H1 (cell line): ENCODE results near the gene SLC2A4RG. TPM values are rescaled to one million over a fixed set of nuclear protein-coding genes. Genes with fewer than 3 reads are reported as not detected.

Experiments used
- CTCF ChIA-PET: fragments of 300-600 bp; sonication (Branson Sonifier 250); formaldehyde crosslinking; loops from one replicate; lab custom pipeline; 2021; ENCODE audit not compliant: partially characterized antibody; lab: Charles Lee
- POLR2A ChIA-PET: fragments of 300-600 bp; sonication (Branson Sonifier 250); formaldehyde crosslinking; loops from one replicate; lab custom pipeline; 2021; ENCODE audit warnings: inconsistent platforms; ENCODE audit not compliant: partially characterized antibody; lab: Charles Lee
- DNase-seq, 2 experiments: peaks; one replicate each; pipeline versions ENCODE4 v3.0.0 to v3.0.0-alpha.2; 2010 to 2022; ENCODE audit warnings: low spot score in 2 of 2, low read depth in 1 of 2, mixed read lengths in 1 of 2
- FAIRE-seq: peaks from 2 replicates; lab custom pipeline; 2011; peaks lifted over from hg19 to GRCh38; lab: Jason Lieb, UNC
- H2AFZ ChIP-seq: 2 replicates; pipeline ENCODE4 v1.8.1; 2012; ENCODE audit warnings: low read length, inconsistent platforms
- H2AK5ac ChIP-seq: 2 replicates; pipeline ENCODE4 v1.6.1; 2013; ENCODE audit warnings: low read depth, low read length
- H2BK120ac ChIP-seq: replicated peaks from 2 replicates; pipeline ENCODE3; 2013; ENCODE audit warnings: low read depth, low read length, inconsistent platforms
- H2BK12ac ChIP-seq: 2 replicates; pipeline ENCODE4 v1.6.1; 2013; ENCODE audit warnings: low read depth, low read length
- H2BK15ac ChIP-seq: 2 replicates; pipeline ENCODE4 v1.6.1; 2013; ENCODE audit warnings: low read length
- H2BK20ac ChIP-seq: 2 replicates; pipeline ENCODE4 v1.6.1; 2013; ENCODE audit warnings: low read length
- H2BK5ac ChIP-seq: 2 replicates; pipeline ENCODE4 v1.6.1; 2013; ENCODE audit warnings: low read depth, low read length
- H3K14ac ChIP-seq: 2 replicates; pipeline ENCODE4 v1.6.1; 2013; ENCODE audit warnings: inconsistent platforms; ENCODE audit not compliant: insufficient read length
- H3K18ac ChIP-seq: 2 replicates; pipeline ENCODE4 v1.6.1; 2013; ENCODE audit warnings: low read length; ENCODE audit errors: extremely low read depth
- H3K23ac ChIP-seq: 2 replicates; pipeline ENCODE4 v1.6.1; 2013; ENCODE audit warnings: inconsistent platforms; ENCODE audit not compliant: insufficient read length
- H3K23me2 ChIP-seq: 2 replicates; pipeline ENCODE4 v1.6.1; 2013; ENCODE audit warnings: low read depth, low read length
- H3K27ac ChIP-seq: 2 replicates; pipeline ENCODE4 v1.6.1; 2011; ENCODE audit warnings: low read depth, low read length, inconsistent platforms
- H3K27me3 ChIP-seq, 4 experiments: replicated peaks in 1 of 4; 1 replicate in 1 of 4; 2 replicates in 3 of 4; pipeline versions ENCODE4 v1.6.1 to v1.8.1; 2011 to 2013; ENCODE audit warnings: low read length in 3 of 4, mild to moderate bottlenecking in 3 of 4, inconsistent platforms in 2 of 4, mixed read lengths in 2 of 4, moderate library complexity in 1 of 4; ENCODE audit not compliant: control insufficient read depth in 3 of 4, insufficient read depth in 3 of 4; ENCODE audit errors: extremely low read depth in 1 of 4
- H3K36me3 ChIP-seq, 4 experiments: 2 replicates each; pipeline versions ENCODE4 v1.6.1 to v1.8.1; 2011 to 2013; ENCODE audit warnings: mild to moderate bottlenecking in 4 of 4, low read length in 3 of 4, moderate library complexity in 2 of 4, control low read depth in 1 of 4, inconsistent platforms in 1 of 4; ENCODE audit not compliant: insufficient read depth in 4 of 4, control insufficient read depth in 2 of 4
- H3K4ac ChIP-seq: replicated peaks from 2 replicates; pipeline ENCODE3; 2013; ENCODE audit warnings: low read length, low read depth, mixed read lengths, inconsistent platforms; ENCODE audit not compliant: insufficient read length
- H3K4me1 ChIP-seq, 4 experiments: replicated peaks in 1 of 4; 1 replicate in 1 of 4; 2 replicates in 3 of 4; pipeline versions ENCODE4 v1.6.1 to v1.8.1; 2011 to 2013; ENCODE audit warnings: low read length in 3 of 4, inconsistent platforms in 2 of 4, mixed read lengths in 1 of 4; ENCODE audit not compliant: insufficient read depth in 4 of 4, control insufficient read depth in 3 of 4
- H3K4me2 ChIP-seq, 2 experiments: 2 replicates each; pipeline versions ENCODE4 v1.6.1 to v1.8.1; 2011 to 2013; ENCODE audit warnings: low read depth in 2 of 2, low read length in 2 of 2, control low read depth in 1 of 2, inconsistent platforms in 1 of 2, mild to moderate bottlenecking in 1 of 2; ENCODE audit not compliant: insufficient read depth in 1 of 2
- H3K4me3 ChIP-seq, 4 experiments: fragments of 200-600, 300-600 bp in 1 of 4; sonication (generic), shearing (Covaris generic), sonication (Bioruptor Twin) in 1 of 4; 2 replicates each; pipeline versions ENCODE4 v1.5.1 to v1.8.1; 2011 to 2016; ENCODE audit warnings: low read length in 4 of 4, low read depth in 3 of 4, control low read depth in 2 of 4, inconsistent platforms in 2 of 4, mild to moderate bottlenecking in 2 of 4, mixed read lengths in 1 of 4, moderate library complexity in 1 of 4; ENCODE audit not compliant: insufficient read depth in 2 of 4; ENCODE audit errors: extremely low read depth in 1 of 4
- H3K56ac ChIP-seq: replicated peaks from 2 replicates; pipeline ENCODE3; 2013; ENCODE audit warnings: low read depth, mild to moderate bottlenecking, mixed read lengths, low read length, inconsistent platforms; ENCODE audit not compliant: insufficient read length
- H3K79me1 ChIP-seq: 2 replicates; pipeline ENCODE4 v1.6.1; 2013; ENCODE audit warnings: low read depth, low read length, control low read depth
- H3K79me2 ChIP-seq, 2 experiments: 2 replicates each; pipeline versions ENCODE4 v1.6.1 to v1.8.1; 2012 to 2013; ENCODE audit warnings: low read length in 2 of 2, mild to moderate bottlenecking in 2 of 2, inconsistent platforms in 1 of 2; ENCODE audit not compliant: insufficient read depth in 2 of 2, control insufficient read depth in 1 of 2
- H3K9ac ChIP-seq, 4 experiments: replicated peaks in 1 of 4; 1 replicate in 1 of 4; 2 replicates in 3 of 4; pipeline versions ENCODE4 v1.6.1 to v1.8.1; 2011 to 2013; ENCODE audit warnings: low read depth in 3 of 4, low read length in 3 of 4, control low read depth in 2 of 4, mild to moderate bottlenecking in 2 of 4, moderate library complexity in 2 of 4, inconsistent platforms in 1 of 4; ENCODE audit errors: extremely low read depth in 1 of 4
- H3K9me3 ChIP-seq, 2 experiments: 2 replicates each; pipeline versions ENCODE4 v1.6.1 to v1.8.1; 2012 to 2013; ENCODE audit warnings: mild to moderate bottlenecking in 2 of 2, moderate library complexity in 2 of 2, control low read depth in 1 of 2, inconsistent platforms in 1 of 2, low read depth in 1 of 2, low read length in 1 of 2, mixed read lengths in 1 of 2; ENCODE audit not compliant: insufficient read depth in 2 of 2
- H4K20me1 ChIP-seq, 2 experiments: replicated peaks in 1 of 2; 2 replicates each; pipeline versions ENCODE3 to v1.8.1; 2011 to 2013; ENCODE audit warnings: inconsistent platforms in 2 of 2, low read length in 2 of 2, mild to moderate bottlenecking in 1 of 2; ENCODE audit not compliant: insufficient read depth in 2 of 2, control insufficient read depth in 1 of 2
- H4K5ac ChIP-seq: 2 replicates; pipeline ENCODE4 v1.6.1; 2013; ENCODE audit warnings: low read length, low read depth, mixed read lengths, inconsistent platforms; ENCODE audit not compliant: insufficient read length
- H4K8ac ChIP-seq: 2 replicates; pipeline ENCODE4 v1.8.0; 2013; ENCODE audit warnings: mild to moderate bottlenecking, moderate library complexity, low read length, inconsistent platforms; ENCODE audit not compliant: insufficient read depth; ENCODE audit errors: extremely low read depth
- H4K91ac ChIP-seq: replicated peaks from 2 replicates; pipeline ENCODE3; 2013; ENCODE audit warnings: low read length, mixed read lengths, inconsistent platforms; ENCODE audit not compliant: insufficient read length
- CTBP2 ChIP-seq: IDR thresholded peaks from 2 replicates; pipeline ENCODE4 v1.7.0; 2011; ENCODE audit warnings: borderline replicate concordance, mild to moderate bottlenecking, moderate library complexity, mixed read lengths, low read length; ENCODE audit not compliant: insufficient read depth, insufficient read length
- SP1 ChIP-seq: IDR thresholded peaks from 2 replicates; pipeline ENCODE4 v1.6.1; 2011; ENCODE audit warnings: low read depth, low read length
- WGBS, 2 experiments: shearing (Covaris generic) in 1 of 2; methylation state at CpG; one replicate each; pipeline versions ENCODE4 v1.1.6 to v1.1.7; 2013 to 2015; ENCODE audit warnings: low lambda C conversion rate in 2 of 2, mixed read lengths in 2 of 2, inconsistent platforms in 1 of 2, low coverage in 1 of 2, missing lambda C conversion rate in 1 of 2; ENCODE audit not compliant: insufficient replicate concordance in 2 of 2, insufficient coverage in 1 of 2, insufficient read length in 1 of 2; ENCODE audit errors: extremely low coverage in 1 of 2, missing lambda C conversion rate in 1 of 2; 5-methylcytosine and 5-hydroxymethylcytosine counted together
- polyA plus RNA-seq, 7 experiments: library from polyadenylated mRNA; depleted of rRNA in 3 of 7; stranded (reverse) in 5 of 7; unstranded in 2 of 7; fragments of >200 nt in 5 of 7; fragments of 200-250 nt in 2 of 7; gene quantifications; 1 replicate in 5 of 7; 2 replicates in 1 of 7; 4 replicates in 1 of 7; pipeline versions ENCODE4 v1.2.1 to v1.2.3, GENCODE V29; 2011 to 2013; ENCODE audit warnings: missing spikeins in 2 of 7, mixed read lengths in 2 of 7
- total RNA-seq: library from RNA; stranded (reverse); fragmentation: NEBNext Ultra II Directional; extraction: Animal tissue kit (Norgen Biotek cat#: 25700); gene quantifications from 2 replicates; pipeline ENCODE4 v1.2.1, GENCODE V29; 2021

The SLC2A4RG gene
- total and polyA plus RNA-seq, 2 of the 8 experiments (the other 6 are each of a cell fraction or from before 2014, with no cell fraction given), result 15.9 to 29.1 TPM

- no peak overlapping the region; the same call in 1 of the 2 replicates for H3K18ac ChIP-seq
- H3K9me3 ChIP-seq, result no peaks in the 10 kb centered on the region
- H3K9ac ChIP-seq, result no peak overlapping the region
- H4K91ac ChIP-seq, result no peak overlapping the region
- TF ChIP-seq CTBP2 (no peak), SP1 (no peak)
- H4K5ac ChIP-seq, result no peak overlapping the region
- H2BK120ac ChIP-seq, result no peak overlapping the region
- no peak overlapping the region for H3K23ac ChIP-seq
- H3K14ac ChIP-seq, result no peak overlapping the region
- H2AFZ ChIP-seq, result no peak overlapping the region
- H3K4me3 ChIP-seq, result no peak overlapping the region
- POLR2A ChIA-PET, result interaction anchor here (0.7 to 1.8 kb wide), 2 partner anchors 8 to 23 kb away, joined by 3 to 6 read pairs; no protein-coding TSS in a partner anchor
- CTCF ChIA-PET, result interaction anchor here (0.9 kb wide), 1 partner anchor 10 kb away, joined by 3 read pairs; the partner anchor contains the start of gene LIME1
- no peak overlapping the region for H2BK5ac ChIP-seq
- DNase-seq, result no peak
- H3K27me3 ChIP-seq, result no peaks in the 10 kb centered on the region
- no peak overlapping the region for H4K8ac ChIP-seq
- peaks cover 0 to 13% (median 4%) of the 10 kb centered on the region in 4 experiments; a peak in 6 of 7 replicates for H3K4me1 ChIP-seq
- H4K20me1 ChIP-seq, result peaks cover 0 to 3% of the 10 kb centered on the region in 2 experiments
- H2BK20ac ChIP-seq, result no peak overlapping the region
- H3K79me2 ChIP-seq, result no peaks in the 10 kb centered on the region
- no peak overlapping the region for H2AK5ac ChIP-seq
- H3K23me2 ChIP-seq, result no peaks in the 10 kb centered on the region
- H3K36me3 ChIP-seq, result peaks cover 0 to 12% (median 6%) of the 10 kb centered on the region in 4 experiments; a peak in 4 of 8 replicates
- H3K27ac ChIP-seq, result no peak overlapping the region
- H3K4ac ChIP-seq, result no peak overlapping the region
- 91% methylated on average over 34 of the region's 47 CpGs; no CpG with 5 or more reads in 1 of the 2 experiments for WGBS, 2 experiments
- no peak overlapping the region for H2BK15ac ChIP-seq
- H2BK12ac ChIP-seq, result no peak overlapping the region
- no peak overlapping the region for H3K4me2 ChIP-seq
- H3K79me1 ChIP-seq, result no peaks in the 10 kb centered on the region; the same call in 1 of the 2 replicates
- FAIRE-seq, result no peak
- H3K56ac ChIP-seq, result no peak overlapping the region
Observed at GRCh38 chr20:63746751-63747315, 7.3 kb downstream of the SLC2A4RG start.
